ENCODE results near the gene HTT. TPM values are rescaled to one million over a fixed set of nuclear protein-coding genes. Genes with fewer than 3 reads are reported as not detected.

Gene HTT
- total RNA-seq, 1 donor from 2014 or later = 43.8 TPM

GRCh38 chr4:3134201-3134600, 59.7 kb downstream of the HTT start:
- no peaks in the 10 kb centered on the region for H3K27me3 ChIP-seq (ENCODE audit: control insufficient read depth, insufficient read depth, low read length)
- H3K4me3 ChIP-seq (ENCODE audit: low read depth, low read length) = no peak overlapping the region
- no peak for DNase-seq (ENCODE audit: low read depth)
- H3K36me3 ChIP-seq (ENCODE audit: control insufficient read depth, insufficient read depth, low read length) = peaks cover 3% of the 10 kb centered on the region
- TF ChIP-seq, protein P1, sequence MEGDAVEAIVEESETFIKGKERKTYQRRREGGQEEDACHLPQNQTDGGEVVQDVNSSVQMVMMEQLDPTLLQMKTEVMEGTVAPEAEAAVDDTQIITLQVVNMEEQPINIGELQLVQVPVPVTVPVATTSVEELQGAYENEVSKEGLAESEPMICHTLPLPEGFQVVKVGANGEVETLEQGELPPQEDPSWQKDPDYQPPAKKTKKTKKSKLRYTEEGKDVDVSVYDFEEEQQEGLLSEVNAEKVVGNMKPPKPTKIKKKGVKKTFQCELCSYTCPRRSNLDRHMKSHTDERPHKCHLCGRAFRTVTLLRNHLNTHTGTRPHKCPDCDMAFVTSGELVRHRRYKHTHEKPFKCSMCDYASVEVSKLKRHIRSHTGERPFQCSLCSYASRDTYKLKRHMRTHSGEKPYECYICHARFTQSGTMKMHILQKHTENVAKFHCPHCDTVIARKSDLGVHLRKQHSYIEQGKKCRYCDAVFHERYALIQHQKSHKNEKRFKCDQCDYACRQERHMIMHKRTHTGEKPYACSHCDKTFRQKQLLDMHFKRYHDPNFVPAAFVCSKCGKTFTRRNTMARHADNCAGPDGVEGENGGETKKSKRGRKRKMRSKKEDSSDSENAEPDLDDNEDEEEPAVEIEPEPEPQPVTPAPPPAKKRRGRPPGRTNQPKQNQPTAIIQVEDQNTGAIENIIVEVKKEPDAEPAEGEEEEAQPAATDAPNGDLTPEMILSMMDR (IDR thresholded peaks at IDR 0.05; ENCODE audit: insufficient read depth, low read length, poor library complexity, severe bottlenecking) = no peak

DNA sequence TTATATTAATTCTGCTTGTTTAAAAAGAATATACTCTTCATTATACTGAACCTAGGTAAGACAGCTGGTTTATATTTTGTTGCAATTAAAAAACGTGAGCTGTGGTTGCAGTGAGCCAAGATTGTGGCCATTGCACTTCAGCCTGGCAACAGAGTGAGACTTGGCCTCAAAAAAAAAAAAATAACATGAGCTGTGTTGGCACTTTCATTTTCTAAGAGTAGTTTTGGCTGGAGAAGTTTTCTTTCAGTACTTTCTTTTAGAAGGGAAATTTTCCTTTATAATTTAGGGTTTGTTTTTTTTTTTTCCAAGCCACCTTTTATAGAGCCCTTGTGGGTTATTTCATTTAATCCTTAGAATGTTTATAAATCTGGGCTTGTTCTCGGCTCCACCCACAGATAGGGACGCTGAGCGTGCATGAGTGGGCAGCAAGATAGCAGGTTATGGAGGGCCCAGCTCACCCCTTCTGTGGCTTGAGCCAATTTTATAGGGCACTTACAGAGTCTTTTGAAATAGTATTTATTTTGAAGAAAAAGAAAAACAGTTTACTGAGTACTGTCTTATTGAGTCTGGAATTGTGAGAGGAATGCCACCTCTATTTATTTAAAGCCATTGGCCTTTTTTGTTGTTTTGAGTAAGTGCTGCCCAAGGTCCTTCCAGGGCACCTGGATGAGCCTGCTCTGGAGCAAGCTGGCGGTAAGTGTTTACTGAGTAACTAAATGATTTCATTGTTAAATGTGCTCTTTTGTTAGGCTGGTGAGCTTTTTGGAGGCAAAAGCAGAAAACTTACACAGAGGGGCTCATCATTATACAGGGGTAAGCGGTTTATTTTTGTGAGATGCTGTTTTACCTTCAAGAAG, 60.9 kb downstream of the HTT start:
- DNase-seq (ENCODE audit: low read depth) = no peak
- no peaks in the 10 kb centered on the region for H3K27me3 ChIP-seq (ENCODE audit: control insufficient read depth, insufficient read depth, low read length)
- H3K4me3 ChIP-seq (ENCODE audit: low read depth, low read length) = no peak overlapping the region
- peaks cover 3% of the 10 kb centered on the region for H3K36me3 ChIP-seq (ENCODE audit: control insufficient read depth, insufficient read depth, low read length)
- TF ChIP-seq, protein P1 (IDR thresholded peaks at IDR 0.05; ENCODE audit: insufficient read depth, low read length, poor library complexity, severe bottlenecking) = no peak

DNA sequence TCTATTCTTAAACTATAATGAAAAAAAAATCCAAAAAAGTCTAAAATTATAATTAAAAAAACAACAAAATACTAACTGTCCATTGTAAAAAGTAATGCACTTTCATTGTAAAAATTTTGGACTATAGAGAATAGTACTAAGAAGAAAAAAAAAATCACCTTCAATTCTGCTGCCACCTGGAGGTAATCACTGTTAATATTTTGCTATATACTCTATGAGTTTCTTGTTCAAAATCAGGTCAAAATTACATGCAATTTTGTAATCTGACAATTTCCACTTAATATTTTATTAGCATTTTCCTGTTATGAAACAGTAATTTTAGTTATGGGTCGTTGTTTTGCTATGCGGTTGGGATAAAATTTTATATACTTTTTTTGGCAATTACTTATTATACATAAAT, 62.0 kb downstream of the HTT start:
- TF ChIP-seq, protein P1 (IDR thresholded peaks at IDR 0.05; ENCODE audit: insufficient read depth, low read length, poor library complexity, severe bottlenecking) = no peak
- Histone ChIP-seq H3K27me3 (ENCODE audit: control insufficient read depth, insufficient read depth, low read length) (no peaks in the 10 kb centered on the region), H3K4me3 (ENCODE audit: low read depth, low read length) (no peak overlapping the region), H3K36me3 (ENCODE audit: control insufficient read depth, insufficient read depth, low read length) (no peaks in the 10 kb centered on the region)
- DNase-seq (ENCODE audit: low read depth) = no peak

GRCh38 chr4:3137908-3138307, 63.4 kb downstream of the HTT start:
- no peak for DNase-seq (ENCODE audit: low read depth)
- H3K36me3 ChIP-seq (ENCODE audit: control insufficient read depth, insufficient read depth, low read length) = no peaks in the 10 kb centered on the region
- TF ChIP-seq, protein P1 (IDR thresholded peaks at IDR 0.05; ENCODE audit: insufficient read depth, low read length, poor library complexity, severe bottlenecking) = no peak
- H3K4me3 ChIP-seq (ENCODE audit: low read depth, low read length) = no peak overlapping the region
- no peaks in the 10 kb centered on the region for H3K27me3 ChIP-seq (ENCODE audit: control insufficient read depth, insufficient read depth, low read length)

DNA sequence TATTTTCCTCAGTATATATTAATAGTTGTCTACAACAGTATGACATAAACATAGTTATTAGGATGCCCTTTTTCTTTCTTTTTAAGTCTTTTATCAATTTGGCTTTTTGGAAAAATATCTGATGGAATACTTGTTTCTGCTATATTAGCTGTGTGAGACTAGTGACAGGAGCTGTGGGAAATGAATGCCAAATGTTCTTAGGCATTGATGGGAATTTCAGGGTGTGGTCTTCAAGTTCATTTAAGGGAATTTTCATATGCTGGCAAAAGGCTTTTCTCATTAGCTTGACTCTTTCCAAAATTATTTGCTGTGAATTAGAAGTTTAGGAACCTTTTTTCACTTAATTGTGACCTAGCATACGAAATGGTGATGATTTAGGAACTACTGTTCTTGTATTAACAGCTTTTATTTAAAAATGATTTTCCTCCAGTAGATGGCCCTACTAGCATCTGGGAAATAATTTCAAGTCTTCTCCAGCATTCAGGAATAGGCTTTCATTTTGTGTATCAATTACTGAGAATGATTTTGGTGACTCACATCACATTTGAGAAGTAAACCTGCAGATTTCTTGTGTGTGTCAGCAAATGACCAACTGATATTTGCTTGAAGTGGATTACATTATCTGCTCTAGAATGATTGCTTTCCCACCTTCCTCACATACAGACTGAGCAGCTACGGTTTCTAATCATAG, 70.9 kb downstream of the HTT start:
- TF ChIP-seq, protein P1 (IDR thresholded peaks at IDR 0.05; ENCODE audit: insufficient read depth, low read length, poor library complexity, severe bottlenecking) = no peak
- DNase-seq (ENCODE audit: low read depth) = no peak
- H3K4me3 ChIP-seq (ENCODE audit: low read depth, low read length) = no peak overlapping the region
- H3K36me3 ChIP-seq (ENCODE audit: control insufficient read depth, insufficient read depth, low read length) = no peaks in the 10 kb centered on the region
- no peaks in the 10 kb centered on the region for H3K27me3 ChIP-seq (ENCODE audit: control insufficient read depth, insufficient read depth, low read length)

All from kidney epithelial cell (primary cell).